ENCODE results near the gene ZNF445. TPM values are rescaled to one million over a fixed set of nuclear protein-coding genes. Genes with fewer than 3 reads are reported as not detected.

The ZNF445 gene
- total RNA-seq, 1 donor from 2014 or later: 19.8 TPM

DNA sequence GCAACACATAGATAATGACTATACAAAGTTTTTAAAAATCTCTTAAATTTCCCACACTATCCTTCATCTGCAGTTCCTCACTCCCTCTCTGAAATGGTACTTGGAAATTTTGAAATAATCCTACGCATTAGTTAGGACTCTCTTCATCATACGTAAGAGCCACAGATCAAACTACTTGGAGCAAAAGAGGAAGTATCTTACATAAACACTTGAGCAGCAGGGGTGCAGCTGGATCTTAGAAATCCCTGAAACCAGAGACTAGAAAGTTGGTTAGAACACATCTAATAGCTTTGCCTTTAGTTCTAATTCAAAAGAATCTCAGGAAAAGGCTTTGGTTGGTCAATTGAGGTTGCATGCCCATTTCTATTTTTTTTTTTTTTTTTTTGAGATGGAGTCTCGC is 38.8 kb upstream of the ZNF445 start:
- H3K4me3 ChIP-seq: no peak overlapping the region
- no peak for DNase-seq
- H3K9me3 ChIP-seq: no peaks in the 10 kb centered on the region
- H3K36me3 ChIP-seq: no peaks in the 10 kb centered on the region
- H3K4me1 ChIP-seq: peaks cover 3% of the 10 kb centered on the region
- ATAC-seq: peak; percentile 67
- no peak overlapping the region for H3K27ac ChIP-seq
- H3K27me3 ChIP-seq: peaks cover 12% of the 10 kb centered on the region
- intact Hi-C loops (cut with DNase I): no loop called here
- TF ChIP-seq CTCF (IDR thresholded peaks at IDR 0.05): no peak

- DNase-seq (no peak), ATAC-seq (no peak)
- Histone ChIP-seq H3K27me3 (peaks cover 4% of the 10 kb centered on the region), H3K9me3 (no peaks in the 10 kb centered on the region), H3K27ac (no peak overlapping the region), H3K4me1 (peaks cover 18% of the 10 kb centered on the region), H3K36me3 (no peaks in the 10 kb centered on the region), H3K4me3 (no peak overlapping the region)
- no peak for TF ChIP-seq CTCF (IDR thresholded peaks at IDR 0.05)
- intact Hi-C loops (cut with DNase I): no loop called here
Measured at GRCh38 chr3:44513513-44513912, 36.0 kb upstream of the ZNF445 start.

- intact Hi-C loops (cut with DNase I): no loop called here
- no peaks in the 10 kb centered on the region for H3K36me3 ChIP-seq
- no peaks in the 10 kb centered on the region for H3K9me3 ChIP-seq
- peaks cover 18% of the 10 kb centered on the region for H3K4me1 ChIP-seq
- no peak for ATAC-seq
- H3K4me3 ChIP-seq: peak overlapping the region; percentile 68
- no peaks in the 10 kb centered on the region for H3K27me3 ChIP-seq
- H3K27ac ChIP-seq: peak overlapping the region; percentile 82
- DNase-seq: no peak
- TF ChIP-seq CTCF (IDR thresholded peaks at IDR 0.05): no peak
Measured at GRCh38 chr3:44511238-44511566, 33.7 kb upstream of the ZNF445 start.

GRCh38 chr3:44510000-44510368 is 32.5 kb upstream of the ZNF445 start:
- no peak for ATAC-seq
- Histone ChIP-seq H3K27ac (peak overlapping the region; percentile 82), H3K27me3 (no peaks in the 10 kb centered on the region), H3K4me3 (peak overlapping the region; percentile 68), H3K36me3 (no peaks in the 10 kb centered on the region), H3K4me1 (peaks cover 18% of the 10 kb centered on the region), H3K9me3 (no peaks in the 10 kb centered on the region)
- intact Hi-C loops (cut with DNase I): no loop called here
- DNase-seq: no peak
- TF ChIP-seq CTCF (IDR thresholded peaks at IDR 0.05): no peak

DNA sequence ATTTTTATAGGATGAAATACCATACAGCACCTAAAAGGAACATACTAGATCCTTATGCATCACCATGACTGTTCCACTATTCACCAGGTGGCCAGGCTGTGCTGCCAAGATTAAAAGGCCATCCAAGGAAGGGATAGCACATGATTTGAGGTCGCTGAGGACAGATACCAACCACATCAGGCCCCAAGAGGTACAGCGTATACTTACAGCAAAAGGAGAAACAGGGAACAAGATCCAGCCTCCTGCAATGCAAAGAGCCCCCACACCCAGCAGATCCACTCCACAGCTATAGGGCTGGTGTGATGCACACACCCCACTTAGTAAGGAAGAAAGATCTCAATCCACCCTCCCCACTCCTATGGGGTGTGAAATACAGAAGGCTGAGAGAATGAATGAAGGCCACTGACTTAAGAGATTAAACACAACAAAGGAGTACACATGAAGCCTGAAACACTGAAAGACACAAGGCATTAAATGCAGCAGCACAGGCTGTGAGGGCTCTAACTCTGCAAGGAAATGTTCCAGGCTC is 32.0 kb upstream of the ZNF445 start:
- ATAC-seq: no peak
- intact Hi-C loops (cut with DNase I): no loop called here
- Histone ChIP-seq H3K36me3 (no peaks in the 10 kb centered on the region), H3K4me3 (peak overlapping the region; percentile 68), H3K9me3 (no peaks in the 10 kb centered on the region), H3K4me1 (peaks cover 18% of the 10 kb centered on the region), H3K27ac (peak overlapping the region; percentile 82), H3K27me3 (no peaks in the 10 kb centered on the region)
- no peak for TF ChIP-seq CTCF (IDR thresholded peaks at IDR 0.05)
- no peak for DNase-seq

- H3K9me3 ChIP-seq: no peaks in the 10 kb centered on the region
- intact Hi-C loops (cut with DNase I): no loop called here
- TF ChIP-seq CTCF (IDR thresholded peaks at IDR 0.05): no peak
- H3K27ac ChIP-seq: no peak overlapping the region
- peaks cover 18% of the 10 kb centered on the region for H3K4me1 ChIP-seq
- no peaks in the 10 kb centered on the region for H3K27me3 ChIP-seq
- no peak overlapping the region for H3K4me3 ChIP-seq
- DNase-seq (no peak), ATAC-seq (no peak)
- no peaks in the 10 kb centered on the region for H3K36me3 ChIP-seq
Measured at GRCh38 chr3:44506961-44507360, 29.5 kb upstream of the ZNF445 start.

Data from upper lobe of right lung (tissue), 1 donor.